GM18951 (cell line): ENCODE results near the gene SLC26A9.
"Not testable (repeated sequence)": the region's sequence is repeated elsewhere in the genome, so short reads cannot be mapped to it uniquely, and the experiment has no call there.

Experiments used
- POLR2A ChIP-seq: IDR thresholded peaks from 4 replicates; pipeline ENCODE4 v1.6.1; 2011; ENCODE audit warnings: mild to moderate bottlenecking; ENCODE audit not compliant: insufficient read length, insufficient read depth; ENCODE audit errors: extremely low read depth
- in situ Hi-C: fragments of 300-500 bp; cut with MboI; formaldehyde crosslinking; loops from one replicate; pipeline ENCODE4 v1.12.0; 2022; ENCODE audit warnings: low sequenced_read_pairs, mixed read lengths, inconsistent platforms; ENCODE audit not compliant: unreplicated experiment

SLC26A9 gene

DNA sequence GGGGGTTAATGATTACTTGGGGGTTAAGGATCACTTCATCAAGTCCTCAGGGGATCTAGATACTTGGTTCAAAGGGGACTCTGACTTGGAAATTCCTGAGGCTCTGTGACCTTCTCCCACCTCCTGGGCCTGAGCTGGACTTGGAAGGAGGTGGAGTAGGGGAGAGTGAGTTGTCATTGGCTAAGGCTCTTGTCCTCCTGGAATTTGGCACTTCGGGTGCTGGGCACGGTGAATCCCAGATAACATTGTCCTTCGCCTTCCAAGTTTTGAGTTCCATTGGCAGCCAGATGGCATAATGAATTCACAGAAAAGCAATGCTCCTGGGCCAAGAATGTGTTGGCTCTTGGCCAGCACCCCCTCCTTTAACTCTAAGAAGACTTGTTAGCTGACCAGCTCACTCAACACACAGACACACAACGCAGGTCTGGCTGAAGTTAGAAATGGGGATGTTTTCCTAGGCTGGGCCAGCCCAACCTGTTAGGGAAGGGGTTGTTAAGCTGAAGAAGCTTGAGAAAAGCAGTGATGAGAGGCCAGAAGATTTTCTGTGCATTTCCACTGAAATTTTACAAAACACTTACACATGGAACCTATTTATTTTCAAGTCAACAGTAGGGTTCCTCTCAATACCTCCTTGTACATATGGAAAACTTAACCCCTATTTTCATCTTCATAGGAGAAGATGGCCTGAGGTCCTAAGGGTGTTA lies 29.7 kb downstream of the SLC26A9 start:
- in situ Hi-C loops = no loop called here
- no peak for TF ChIP-seq POLR2A

DNA sequence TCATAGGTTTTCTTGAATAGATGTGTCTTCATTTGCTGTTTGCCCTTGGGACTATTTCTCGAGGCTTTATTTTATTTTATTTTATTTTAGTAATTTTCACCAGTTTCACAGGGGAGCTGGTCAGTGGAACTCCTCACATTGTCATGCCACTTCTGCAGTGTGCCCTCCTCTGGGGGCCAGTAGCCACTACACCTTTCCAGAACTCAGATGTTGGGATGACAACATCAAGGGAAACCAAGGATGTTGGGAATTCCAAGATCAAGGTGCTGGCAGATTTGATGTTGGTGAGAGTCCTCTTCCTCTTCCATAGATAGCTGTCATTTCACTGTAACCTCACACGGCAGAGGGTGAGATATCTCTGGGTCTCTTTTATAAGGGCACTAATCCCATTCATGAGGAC lies 35.5 kb downstream of the SLC26A9 start:
- in situ Hi-C loops = no loop called here

GRCh38 chr1:205905095-205905494 lies 38.2 kb downstream of the SLC26A9 start:
- in situ Hi-C loops = not testable (repeated sequence)

More for the DNA sequence above, 35.5 kb downstream of the SLC26A9 start:
- no peak for TF ChIP-seq POLR2A

DNA sequence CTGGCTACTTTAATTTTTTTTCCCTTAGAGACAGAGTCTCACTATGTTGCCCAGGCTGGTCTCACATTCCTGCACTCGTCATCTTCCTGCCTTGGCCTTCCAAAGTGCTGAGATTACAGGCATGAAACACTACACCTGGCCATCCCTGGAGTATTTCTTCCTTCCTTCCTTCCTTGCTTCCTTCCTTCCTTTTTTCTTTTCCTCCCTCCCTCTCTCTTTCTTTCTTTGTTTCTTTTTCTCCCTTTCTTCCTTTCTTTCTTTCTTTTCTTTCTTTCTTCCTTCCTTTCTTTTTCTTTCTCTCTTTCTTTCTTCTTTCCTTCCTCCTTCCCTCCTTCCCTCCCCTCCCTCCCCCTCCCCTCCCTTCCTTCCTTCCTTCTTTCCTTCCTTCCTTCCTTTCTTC lies 46.9 kb downstream of the SLC26A9 start:
- in situ Hi-C loops = no loop called here

DNA sequence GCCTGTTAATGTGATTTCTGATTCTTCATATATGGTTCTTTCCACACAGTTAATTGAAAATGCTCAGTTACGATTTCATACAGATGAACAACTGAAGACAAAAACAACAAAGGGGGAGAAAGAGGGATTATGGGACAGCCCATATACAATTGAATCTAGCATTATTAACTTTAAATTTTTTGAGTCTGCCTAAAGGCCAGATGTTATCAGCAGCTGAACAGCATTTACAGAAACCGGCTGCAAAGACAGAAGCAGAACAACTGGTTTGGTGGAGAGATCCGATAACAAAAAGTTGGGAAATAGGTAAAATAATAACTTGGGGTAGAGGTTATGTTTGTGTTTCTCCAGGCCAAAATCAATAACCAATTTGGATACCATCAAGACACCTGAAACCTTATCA lies 49.1 kb downstream of the SLC26A9 start:
- in situ Hi-C loops = not testable (repeated sequence)

More for the DNA sequence above, 46.9 kb downstream of the SLC26A9 start:
- TF ChIP-seq POLR2A = no peak

- in situ Hi-C loops = not testable (repeated sequence)
These were observed 51.1 kb downstream of the SLC26A9 start for GRCh38 chr1:205892175-205892574.

- in situ Hi-C loops = not testable (repeated sequence)
These were observed 51.8 kb downstream of the SLC26A9 start for GRCh38 chr1:205891481-205891880.

DNA sequence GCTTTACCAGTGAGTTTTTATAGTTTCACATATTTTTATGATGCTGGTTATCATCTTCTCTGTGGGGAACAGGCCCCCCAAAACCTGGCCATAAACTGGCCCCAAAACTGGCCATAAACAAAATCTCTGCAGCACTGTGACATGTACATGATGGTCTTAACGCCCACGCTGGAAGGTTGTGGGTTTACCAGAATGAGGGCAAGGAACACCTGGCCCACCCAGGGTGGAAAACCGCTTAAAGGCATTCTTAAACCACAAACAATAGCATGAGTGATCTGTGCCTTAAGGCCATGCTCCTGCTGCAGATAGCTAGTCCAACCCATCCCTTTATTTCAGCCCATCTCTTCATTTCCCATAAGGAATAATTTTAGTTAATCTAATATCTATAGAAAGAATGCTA lies 52.6 kb downstream of the SLC26A9 start:
- in situ Hi-C loops = not testable (repeated sequence)

DNA sequence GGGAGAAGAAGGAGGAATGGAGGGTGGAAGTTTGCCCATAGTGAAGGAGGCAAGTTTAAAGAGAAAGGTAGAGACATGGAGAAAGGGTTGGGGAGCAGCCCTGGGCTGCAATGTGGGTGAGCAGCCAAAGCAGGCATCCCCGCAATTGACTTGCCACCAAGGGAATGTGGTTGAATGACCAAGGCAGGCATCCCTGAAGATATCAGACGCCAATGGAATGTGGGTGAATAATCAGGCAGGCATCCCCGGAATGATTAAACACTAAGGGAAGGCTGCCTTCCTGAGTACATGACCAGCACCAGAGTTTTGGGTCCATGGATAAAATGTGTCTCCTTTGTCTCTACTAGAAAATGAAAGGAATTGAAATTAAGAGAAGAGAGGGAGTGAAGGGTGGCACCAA lies 53.5 kb downstream of the SLC26A9 start:
- in situ Hi-C loops = not testable (repeated sequence)

DNA sequence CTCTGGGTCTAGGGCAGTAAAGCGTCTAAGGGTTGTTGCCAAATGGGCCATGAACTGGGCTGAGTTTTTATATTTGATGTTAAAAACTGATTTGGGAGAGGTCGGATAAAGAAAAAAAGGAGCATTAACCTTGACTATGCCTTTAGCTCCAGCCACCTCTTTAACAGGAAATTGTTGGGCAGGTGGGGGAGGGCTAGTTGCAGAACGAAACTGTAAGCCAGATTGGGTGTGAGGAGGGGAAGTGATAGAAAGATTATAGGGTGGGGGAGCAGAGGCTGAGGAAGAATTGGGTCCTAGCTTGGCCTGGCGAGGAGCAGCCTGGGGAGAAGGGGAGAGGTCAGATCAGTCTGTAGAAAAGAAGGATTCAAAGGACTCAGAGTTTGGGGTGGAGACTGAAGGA lies 54.2 kb downstream of the SLC26A9 start:
- in situ Hi-C loops = not testable (repeated sequence)

GRCh38 chr1:205883792-205884191 lies 59.5 kb downstream of the SLC26A9 start:
- no peak for TF ChIP-seq POLR2A
- in situ Hi-C loops = no loop called here

DNA sequence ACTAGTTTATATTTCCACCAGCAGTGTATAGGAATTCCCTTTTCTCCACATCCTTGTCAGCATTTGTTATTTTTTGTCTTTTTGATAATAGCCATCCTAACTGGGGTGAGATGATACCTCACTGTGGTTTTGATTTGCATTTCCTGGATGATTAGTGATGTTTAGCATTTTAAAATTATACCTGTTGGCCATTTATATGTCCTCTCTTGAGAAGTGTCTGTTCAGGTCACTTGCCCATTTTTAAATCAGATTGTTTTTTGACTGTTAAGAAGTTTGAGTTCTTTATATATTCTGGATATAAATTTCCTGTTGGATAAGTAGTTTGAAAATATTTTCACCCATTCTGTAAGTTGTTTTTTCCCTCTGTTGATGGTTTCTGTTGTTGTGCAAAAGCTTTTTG lies 62.3 kb downstream of the SLC26A9 start:
- in situ Hi-C loops = no loop called here
- no peak for TF ChIP-seq POLR2A

- no peak for TF ChIP-seq POLR2A
- in situ Hi-C loops = no loop called here
These were observed 63.3 kb downstream of the SLC26A9 start for GRCh38 chr1:205879974-205880373.

- TF ChIP-seq POLR2A = no peak
- in situ Hi-C loops = no loop called here
These were observed 65.2 kb downstream of the SLC26A9 start for GRCh38 chr1:205878026-205878425.

DNA sequence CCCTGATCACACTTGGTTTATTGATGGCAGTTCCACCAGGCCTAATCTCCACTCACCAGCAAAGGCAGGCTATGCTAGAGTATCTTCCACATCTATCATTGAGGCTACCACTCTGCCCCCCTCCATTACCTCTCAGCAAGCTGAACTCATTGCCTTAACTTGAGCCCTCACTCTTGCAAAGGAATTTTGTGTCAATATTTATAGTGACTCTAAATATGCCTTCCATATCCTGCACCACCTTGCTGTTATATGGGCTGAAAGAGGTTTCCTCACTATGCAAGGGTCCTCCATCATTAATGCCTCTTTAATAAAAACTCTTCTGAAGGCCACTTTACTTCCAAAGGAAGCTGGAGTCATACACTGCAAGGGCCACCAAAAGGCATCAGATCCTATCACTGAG lies 70.1 kb downstream of the SLC26A9 start:
- in situ Hi-C loops = not testable (repeated sequence)

DNA sequence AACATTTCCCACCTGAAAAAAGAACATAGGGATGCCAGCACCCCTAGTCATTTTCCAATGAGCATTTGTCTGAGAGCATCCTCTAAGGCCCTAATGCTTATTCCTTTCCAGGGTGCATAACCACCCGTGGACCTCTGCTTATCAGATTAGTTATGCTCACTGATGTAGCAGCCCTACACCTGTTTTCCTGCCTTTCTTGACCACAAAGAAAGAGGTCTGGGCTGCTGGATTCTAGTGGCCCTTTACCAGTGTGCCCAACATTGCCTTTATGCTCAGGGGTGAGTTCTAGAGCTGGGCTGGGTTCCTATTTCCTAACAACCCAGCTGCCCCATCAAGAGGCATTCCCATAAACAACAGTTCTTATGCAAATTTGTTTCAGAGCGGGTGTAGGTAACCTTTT lies 73.0 kb downstream of the SLC26A9 start:
- TF ChIP-seq POLR2A = no peak
- in situ Hi-C loops = no loop called here
